ENCODE data around the gene AP5Z1. TPM values are rescaled to one million over a fixed set of nuclear protein-coding genes. Genes with fewer than 3 reads are reported as not detected.

AP5Z1 gene
- total and polyA plus RNA-seq, 2 of the 4 experiments (the other 2 are of a cell fraction) = 9.7 to 38.7 TPM

DNA sequence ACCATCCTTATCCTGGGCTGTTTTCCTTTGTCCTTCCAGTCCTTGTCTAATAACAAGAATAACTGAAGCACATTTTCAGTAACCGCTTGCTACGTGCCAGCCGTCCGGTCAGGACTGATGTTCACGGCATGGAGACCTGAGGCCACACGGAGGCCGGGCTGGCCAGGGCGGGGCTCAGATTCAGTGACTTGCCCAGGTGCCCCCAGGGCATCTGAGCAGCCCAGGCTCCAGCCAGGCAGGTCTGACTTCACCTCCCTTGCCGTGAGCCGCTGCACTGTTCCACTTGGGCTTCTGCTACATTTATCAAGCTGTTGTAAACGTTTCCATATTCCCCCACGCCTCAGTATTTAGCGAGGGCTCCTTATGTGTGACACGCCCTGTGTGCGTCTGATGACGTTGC is 43.6 kb upstream of the AP5Z1 start:
- H3K56ac ChIP-seq (ENCODE audit: extremely low read depth, insufficient read depth, low read length) = no peak overlapping the region
- no peak overlapping the region for H4K8ac ChIP-seq (ENCODE audit: low read depth in 2 of 2, low read length in 2 of 2)
- no peak overlapping the region for H2BK15ac ChIP-seq (ENCODE audit: low read depth, low read length)
- intact Hi-C loops (cut with micrococcal nuclease) (no loop called here), dilution Hi-C loops (cut with HindIII; ENCODE audit: low sequenced_read_pairs, unreplicated experiment) (no loop called here), in situ Hi-C loops (cut with MboI; ENCODE audit: low sequenced_read_pairs) (no loop called here)
- H3K27me3 ChIP-seq (ENCODE audit: control insufficient read depth, insufficient read depth, low read length) = no peaks in the 10 kb centered on the region
- no peak overlapping the region for H4K91ac ChIP-seq (ENCODE audit: insufficient read depth, low read depth, low read length)
- ATAC-seq (ENCODE audit: low read depth) (no peak), DNase-seq (no peak)
- WGBS, 2 experiments (ENCODE audit: extremely low coverage in 2 of 2, insufficient read length in 1 of 2) = 98% methylated on average over 4 of the region's 16 CpGs; no CpG with 5 or more reads in 1 of the 2 experiments
- H2AK5ac ChIP-seq (ENCODE audit: low read depth, low read length) = no peak overlapping the region
- H3K4me3 ChIP-seq (ENCODE audit: insufficient read depth, low read depth, low read length) = no peak overlapping the region
- H3K23ac ChIP-seq (ENCODE audit: low read depth, low read length) = no peak overlapping the region
- no peak for TF ChIP-seq NFE2L2 (IDR thresholded peaks at IDR 0.05; ENCODE audit: low read depth, low read length)
- TF ChIP-seq, protein P1, sequence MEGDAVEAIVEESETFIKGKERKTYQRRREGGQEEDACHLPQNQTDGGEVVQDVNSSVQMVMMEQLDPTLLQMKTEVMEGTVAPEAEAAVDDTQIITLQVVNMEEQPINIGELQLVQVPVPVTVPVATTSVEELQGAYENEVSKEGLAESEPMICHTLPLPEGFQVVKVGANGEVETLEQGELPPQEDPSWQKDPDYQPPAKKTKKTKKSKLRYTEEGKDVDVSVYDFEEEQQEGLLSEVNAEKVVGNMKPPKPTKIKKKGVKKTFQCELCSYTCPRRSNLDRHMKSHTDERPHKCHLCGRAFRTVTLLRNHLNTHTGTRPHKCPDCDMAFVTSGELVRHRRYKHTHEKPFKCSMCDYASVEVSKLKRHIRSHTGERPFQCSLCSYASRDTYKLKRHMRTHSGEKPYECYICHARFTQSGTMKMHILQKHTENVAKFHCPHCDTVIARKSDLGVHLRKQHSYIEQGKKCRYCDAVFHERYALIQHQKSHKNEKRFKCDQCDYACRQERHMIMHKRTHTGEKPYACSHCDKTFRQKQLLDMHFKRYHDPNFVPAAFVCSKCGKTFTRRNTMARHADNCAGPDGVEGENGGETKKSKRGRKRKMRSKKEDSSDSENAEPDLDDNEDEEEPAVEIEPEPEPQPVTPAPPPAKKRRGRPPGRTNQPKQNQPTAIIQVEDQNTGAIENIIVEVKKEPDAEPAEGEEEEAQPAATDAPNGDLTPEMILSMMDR (conservative IDR thresholded peaks at IDR 0.05; ENCODE audit: low read depth, low read length) = no peak
- no peak for TF ChIP-seq CHD1 (IDR thresholded peaks at IDR 0.05; ENCODE audit: low read depth, low read length)
- TF ChIP-seq MAZ (IDR thresholded peaks at IDR 0.05; ENCODE audit: borderline replicate concordance, low read depth, low read length) = no peak
- TF ChIP-seq, protein P2, sequence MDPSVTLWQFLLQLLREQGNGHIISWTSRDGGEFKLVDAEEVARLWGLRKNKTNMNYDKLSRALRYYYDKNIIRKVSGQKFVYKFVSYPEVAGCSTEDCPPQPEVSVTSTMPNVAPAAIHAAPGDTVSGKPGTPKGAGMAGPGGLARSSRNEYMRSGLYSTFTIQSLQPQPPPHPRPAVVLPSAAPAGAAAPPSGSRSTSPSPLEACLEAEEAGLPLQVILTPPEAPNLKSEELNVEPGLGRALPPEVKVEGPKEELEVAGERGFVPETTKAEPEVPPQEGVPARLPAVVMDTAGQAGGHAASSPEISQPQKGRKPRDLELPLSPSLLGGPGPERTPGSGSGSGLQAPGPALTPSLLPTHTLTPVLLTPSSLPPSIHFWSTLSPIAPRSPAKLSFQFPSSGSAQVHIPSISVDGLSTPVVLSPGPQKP (IDR thresholded peaks at IDR 0.05; ENCODE audit: borderline replicate concordance, low read depth, low read length) = no peak
- no peak for TF ChIP-seq RCOR1 (IDR thresholded peaks at IDR 0.05; ENCODE audit: insufficient replicate concordance, low read length)
- TF ChIP-seq RAD21 (IDR thresholded peaks at IDR 0.05; ENCODE audit: low read length) = no peak
- TF ChIP-seq, protein P3, sequence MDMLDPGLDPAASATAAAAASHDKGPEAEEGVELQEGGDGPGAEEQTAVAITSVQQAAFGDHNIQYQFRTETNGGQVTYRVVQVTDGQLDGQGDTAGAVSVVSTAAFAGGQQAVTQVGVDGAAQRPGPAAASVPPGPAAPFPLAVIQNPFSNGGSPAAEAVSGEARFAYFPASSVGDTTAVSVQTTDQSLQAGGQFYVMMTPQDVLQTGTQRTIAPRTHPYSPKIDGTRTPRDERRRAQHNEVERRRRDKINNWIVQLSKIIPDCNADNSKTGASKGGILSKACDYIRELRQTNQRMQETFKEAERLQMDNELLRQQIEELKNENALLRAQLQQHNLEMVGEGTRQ (IDR thresholded peaks at IDR 0.05; ENCODE audit: low read depth, low read length) = no peak
- no peak for TF ChIP-seq SMC3 (IDR thresholded peaks at IDR 0.05; ENCODE audit: low read depth, low read length)
- no peak for TF ChIP-seq POLR2A (IDR thresholded peaks at IDR 0.05; ENCODE audit: low read depth, low read length)
- TF ChIP-seq MAFK (IDR thresholded peaks at IDR 0.05; ENCODE audit: low read depth, low read length) = no peak
- TF ChIP-seq FOS (IDR thresholded peaks at IDR 0.05; ENCODE audit: low read depth, low read length) = no peak
- TF ChIP-seq CEBPB (IDR thresholded peaks at IDR 0.05; ENCODE audit: low read depth, low read length) = no peak
- TF ChIP-seq MXI1 (IDR thresholded peaks at IDR 0.05; ENCODE audit: borderline replicate concordance, low read depth, low read length) = no peak
- no peak for TF ChIP-seq BHLHE40 (IDR thresholded peaks at IDR 0.05; ENCODE audit: low read depth, low read length)
- no peak for TF ChIP-seq RFX5 (IDR thresholded peaks at IDR 0.05; ENCODE audit: low read depth, low read length)
- H3K14ac ChIP-seq (replicated peaks; ENCODE audit: low read depth, low read length) = no peak overlapping the region
- no peak overlapping the region for H2BK120ac ChIP-seq (ENCODE audit: low read depth, low read length)
- no peak overlapping the region for H4K5ac ChIP-seq (ENCODE audit: low read depth, low read length)
- H3K36me3 ChIP-seq (ENCODE audit: control insufficient read depth, insufficient read depth, low read length) = peaks cover 31% of the 10 kb centered on the region
- ChIA-PET POLR2A (ENCODE audit: unreplicated experiment) (no interaction called here), CTCF (no interaction called here)
- H3K9me1 ChIP-seq (ENCODE audit: insufficient read depth, low read length) = peaks cover 24% of the 10 kb centered on the region
- H4K20me1 ChIP-seq (ENCODE audit: insufficient read depth, low read length) = peaks cover 33% of the 10 kb centered on the region
- H3K9ac ChIP-seq (ENCODE audit: low read depth, low read length) = no peak overlapping the region
- H2BK20ac ChIP-seq (ENCODE audit: low read depth, low read length) = no peak overlapping the region
- no peaks in the 10 kb centered on the region for H3K9me3 ChIP-seq (ENCODE audit: control insufficient read depth, insufficient read depth, low read length)
- H2AFZ ChIP-seq (replicated peaks; ENCODE audit: low read length, poor library complexity) = no peak overlapping the region
- H2BK5ac ChIP-seq (ENCODE audit: low read depth, low read length, poor library complexity, severe bottlenecking) = no peak overlapping the region
- peaks cover 29 to 88% of the 10 kb centered on the region in 2 experiments for H3K79me1 ChIP-seq (ENCODE audit: low read depth in 1 of 2, low read length in 2 of 2)
- H2AK9ac ChIP-seq (replicated peaks; ENCODE audit: low read depth, low read length, poor library complexity) = no peak overlapping the region
- H3K4me1 ChIP-seq (ENCODE audit: control insufficient read depth, insufficient read depth, low read length) = no peaks in the 10 kb centered on the region
- BruUV-seq (replicated peaks) = no TSS peak
- no peak overlapping the region for H3K18ac ChIP-seq (ENCODE audit: low read depth, low read length)
- no peak overlapping the region for H3K27ac ChIP-seq (ENCODE audit: insufficient read depth, low read length)
- no peak overlapping the region for H3K4me2 ChIP-seq (ENCODE audit: low read depth, low read length)
- H3K4ac ChIP-seq (ENCODE audit: low read depth, low read length) = no peak overlapping the region
